Activated CD8-positive, alpha-beta memory T cell treated with anti-CD3 and anti-CD28 coated beads, Interleukin-2, amount 10 ng/mL, durations not matched to agents 7 days and 5 days (primary cell): ENCODE measurements around the gene TYROBP. TPM values are rescaled to one million over a fixed set of nuclear protein-coding genes. Genes with fewer than 3 reads are reported as not detected.
"Not testable (repeated sequence)": the region's sequence is repeated elsewhere in the genome, so short reads cannot be mapped to it uniquely, and the experiment has no call there.

Experiments
- ATAC-seq: fragments of 150-1000 bp; cut with Tn5 transposase; one replicate; pipeline ENCODE4 v1.10.0; 2021; ENCODE audit warnings: moderate library complexity
- CTCF ChIA-PET: fragments of 350-600 bp; sonication (Branson Sonifier 250); formaldehyde crosslinking; loops from one replicate; lab custom pipeline; 2021; ENCODE audit warnings: antibody characterized with exemption; lab: Charles Lee
- DNase-seq: peaks from one replicate; pipeline ENCODE4 v3.0.0-alpha.2; 2020
- H3K27ac Mint-ChIP-seq: one replicate; pipeline ENCODE4 v1.8.0; 2021; ENCODE audit warnings: mild to moderate bottlenecking, mixed read lengths
- H3K27me3 Mint-ChIP-seq: one replicate; pipeline ENCODE4 v1.8.0; 2021; ENCODE audit warnings: mixed read lengths
- H3K36me3 Mint-ChIP-seq: one replicate; pipeline ENCODE4 v1.8.0; 2021; ENCODE audit warnings: mild to moderate bottlenecking, mixed read lengths
- H3K4me1 Mint-ChIP-seq: one replicate; pipeline ENCODE4 v1.8.0; 2021; ENCODE audit warnings: mixed read lengths
- H3K4me3 Mint-ChIP-seq: one replicate; pipeline ENCODE4 v1.8.0; 2021; ENCODE audit warnings: mild to moderate bottlenecking, moderate library complexity, mixed read lengths
- H3K9me3 Mint-ChIP-seq: one replicate; pipeline ENCODE4 v1.8.0; 2022; ENCODE audit warnings: low read depth, mixed read lengths
- total RNA-seq, 2 experiments: library from RNA; stranded (reverse); gene quantifications; one replicate each; pipeline ENCODE4 v1.2.3, GENCODE V29; 2021

TYROBP gene
- total RNA-seq, 2 experiments from 2014 or later = 0.96 TPM; not detected in 1

DNA sequence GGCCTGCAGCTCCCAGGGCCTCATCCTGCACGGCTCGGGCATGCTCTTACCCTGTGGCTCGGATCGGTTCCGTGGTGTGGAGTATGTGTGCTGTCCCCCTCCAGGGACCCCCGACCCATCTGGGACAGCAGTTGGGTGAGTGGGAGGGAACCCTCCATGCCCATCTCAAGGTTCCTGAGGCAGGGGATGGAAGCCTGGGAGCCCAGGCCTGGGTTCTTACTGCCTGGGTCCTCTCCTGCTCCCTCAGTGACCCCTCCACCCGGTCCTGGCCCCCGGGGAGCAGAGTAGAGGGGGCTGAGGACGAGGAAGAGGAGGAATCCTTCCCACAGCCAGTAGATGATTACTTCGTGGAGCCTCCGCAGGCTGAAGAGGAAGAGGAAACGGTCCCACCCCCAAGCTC, 36.5 kb downstream of the TYROBP start:
- no peak for ATAC-seq
- H3K9me3 Mint-ChIP-seq = no peaks in the 10 kb centered on the region
- CTCF ChIA-PET = no interaction called here

GRCh38 chr19:35870798-35871197, 37.3 kb downstream of the TYROBP start:
- peaks cover 21% of the 10 kb centered on the region for H3K27me3 Mint-ChIP-seq
- no peak overlapping the region for H3K4me3 Mint-ChIP-seq
- H3K36me3 Mint-ChIP-seq = no peaks in the 10 kb centered on the region
- H3K4me1 Mint-ChIP-seq = peaks cover 15% of the 10 kb centered on the region
- ATAC-seq (no peak), DNase-seq (no peak)
- CTCF ChIA-PET = interaction anchor here (1.4 to 2.2 kb wide), 2 partner anchors 11 to 20 kb away, joined by 3 to 10 read pairs; no protein-coding TSS in a partner anchor
- H3K27ac Mint-ChIP-seq = no peak overlapping the region
- H3K9me3 Mint-ChIP-seq = no peaks in the 10 kb centered on the region

More for the DNA sequence above, 36.5 kb downstream of the TYROBP start:
- no peak for DNase-seq
- Mint-ChIP-seq H3K36me3 (no peaks in the 10 kb centered on the region), H3K4me3 (no peak overlapping the region), H3K27me3 (peaks cover 21% of the 10 kb centered on the region), H3K27ac (no peak overlapping the region), H3K4me1 (peaks cover 15% of the 10 kb centered on the region)

DNA sequence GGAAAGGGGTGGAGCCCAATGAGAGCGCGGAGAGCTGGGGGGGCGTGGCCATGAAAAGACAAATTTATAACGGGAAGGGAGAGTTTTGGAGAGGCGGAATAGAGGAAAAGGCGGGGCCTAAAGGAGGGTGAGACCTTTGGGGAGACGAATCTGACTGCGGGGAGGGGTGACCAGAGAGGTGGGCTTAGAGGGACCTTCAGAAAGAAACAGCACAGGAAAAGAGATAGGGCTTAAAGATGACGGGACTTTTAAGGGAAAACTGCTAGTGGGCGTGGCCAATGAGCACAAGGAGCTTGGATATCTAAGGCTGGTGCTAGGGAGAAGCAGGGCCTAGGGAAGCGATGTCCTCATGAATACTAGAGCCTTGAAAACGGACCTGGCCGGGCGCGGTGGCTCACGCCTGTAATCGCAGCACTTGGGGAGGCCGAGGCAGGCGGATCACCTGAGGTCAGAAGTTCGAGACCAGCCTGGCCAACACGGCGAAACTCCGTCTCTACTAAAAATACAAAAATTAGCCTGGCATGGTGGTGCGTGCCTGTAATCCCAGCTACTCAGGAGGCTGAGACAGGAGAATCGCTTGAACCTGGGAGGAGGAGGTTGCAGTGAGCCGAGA, 37.9 kb downstream of the TYROBP start:
- H3K4me1 Mint-ChIP-seq = peaks cover 15% of the 10 kb centered on the region
- DNase-seq = not testable (repeated sequence)

GRCh38 chr19:35869327-35870123, 38.6 kb downstream of the TYROBP start:
- Mint-ChIP-seq H3K4me3 (peak overlapping the region; percentile 73), H3K36me3 (no peaks in the 10 kb centered on the region), H3K9me3 (no peaks in the 10 kb centered on the region), H3K27me3 (peaks cover 21% of the 10 kb centered on the region), H3K4me1 (peaks cover 15% of the 10 kb centered on the region), H3K27ac (peak overlapping the region; percentile 81)
- DNase-seq (peak; percentile 93), ATAC-seq (peak; percentile 92)
- CTCF ChIA-PET = interaction anchor here (1.3 to 2.2 kb wide), 3 partner anchors 13 to 62 kb away, joined by 3 to 10 read pairs (median 4); no protein-coding TSS in a partner anchor

More for the DNA sequence above, 37.9 kb downstream of the TYROBP start:
- H3K9me3 Mint-ChIP-seq, H3K36me3 Mint-ChIP-seq, ATAC-seq: not testable (repeated sequence)
- Mint-ChIP-seq H3K4me3 (peak overlapping the region; percentile 73), H3K27me3 (peaks cover 21% of the 10 kb centered on the region), H3K27ac (peak overlapping the region; percentile 81)
- CTCF ChIA-PET = interaction anchor here (1.3 to 2.2 kb wide), 3 partner anchors 12 to 61 kb away, joined by 3 to 10 read pairs (median 4); no protein-coding TSS in a partner anchor

DNA sequence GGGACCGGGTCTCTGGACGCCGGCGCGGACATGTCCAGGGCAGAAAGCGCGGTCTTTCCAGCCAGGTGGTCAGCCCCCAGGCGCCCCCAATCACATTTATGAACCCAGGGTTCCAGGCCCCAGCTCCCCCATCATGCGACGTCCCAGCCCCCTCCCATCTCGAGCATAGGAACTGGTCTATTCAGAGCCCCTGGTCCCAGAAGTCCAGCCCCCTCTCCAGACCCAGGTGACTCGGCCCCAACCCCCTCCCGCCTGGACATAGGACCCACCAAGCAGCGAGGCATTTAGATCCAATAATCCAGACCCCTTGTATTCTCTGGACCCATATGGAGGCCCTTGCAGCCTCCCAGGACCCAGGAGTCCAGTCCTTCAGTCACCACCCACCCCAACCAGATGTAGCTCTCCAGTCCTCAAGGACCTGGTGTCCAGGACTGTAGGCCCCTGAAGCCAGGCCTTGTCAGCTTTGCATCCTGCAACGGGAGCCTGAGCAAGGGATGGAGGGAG, 39.2 kb downstream of the TYROBP start:
- H3K4me1 Mint-ChIP-seq = peaks cover 15% of the 10 kb centered on the region
- H3K36me3 Mint-ChIP-seq = no peaks in the 10 kb centered on the region
- no peak for ATAC-seq
- H3K4me3 Mint-ChIP-seq = peak overlapping the region; percentile 11
- DNase-seq = no peak
- H3K27ac Mint-ChIP-seq = no peak overlapping the region
- no peaks in the 10 kb centered on the region for H3K9me3 Mint-ChIP-seq
- peaks cover 21% of the 10 kb centered on the region for H3K27me3 Mint-ChIP-seq
- CTCF ChIA-PET = interaction anchor here (1.2 to 2.2 kb wide), 2 partner anchors 13 to 195 kb away, joined by 3 to 10 read pairs; no protein-coding TSS in a partner anchor

DNA sequence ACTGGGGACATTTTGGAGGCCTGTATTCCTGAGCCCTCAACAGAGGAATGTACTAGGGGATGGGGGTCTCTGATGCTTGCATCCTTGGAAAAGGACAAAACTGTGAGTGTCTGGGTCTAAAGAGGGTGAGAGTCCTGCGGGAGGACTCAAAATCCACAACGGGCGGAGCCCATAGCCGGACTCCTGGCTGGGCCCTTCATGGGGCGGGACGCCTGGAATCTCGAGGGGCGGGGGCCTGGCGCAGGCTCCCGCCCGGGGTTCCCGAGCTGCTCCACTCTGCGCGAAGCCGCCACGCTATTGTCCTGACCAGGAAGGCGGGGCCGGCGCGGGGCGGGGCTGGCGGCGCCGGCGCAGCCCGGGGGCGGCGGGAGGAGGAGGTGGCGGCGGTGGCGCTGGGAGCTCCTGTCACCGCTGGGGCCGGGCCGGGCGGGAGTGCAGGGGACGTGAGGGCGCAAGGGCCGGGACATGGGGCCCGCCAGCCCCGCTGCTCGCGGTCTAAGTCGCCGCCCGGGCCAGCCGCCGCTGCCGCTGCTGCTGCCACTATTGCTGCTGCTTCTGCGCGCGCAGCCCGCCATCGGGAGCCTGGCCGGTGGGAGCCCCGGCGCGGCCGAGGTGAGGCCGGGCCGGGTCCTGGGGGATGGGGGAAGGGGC, 39.8 kb downstream of the TYROBP start, which contains the start of gene APLP1:
TSS of gene APLP1 (plus strand) at position 403 of the 651 bp plus-strand sequence. CDS start at position 466, 63 bp downstream.
- H3K36me3 Mint-ChIP-seq = no peaks in the 10 kb centered on the region
- H3K27me3 Mint-ChIP-seq = peaks cover 21% of the 10 kb centered on the region
- DNase-seq (peak; percentile 68), ATAC-seq (peak; percentile 73)
- H3K9me3 Mint-ChIP-seq = no peaks in the 10 kb centered on the region
- H3K27ac Mint-ChIP-seq = no peak within 1 kb of the TSS
- H3K4me3 Mint-ChIP-seq = peak within 1 kb of the TSS; percentile 11
- CTCF ChIA-PET = interaction anchor here (1.2 to 2.2 kb wide), 2 partner anchors 14 to 195 kb away, joined by 3 to 10 read pairs; no protein-coding TSS in a partner anchor
- H3K4me1 Mint-ChIP-seq = peaks cover 15% of the 10 kb centered on the region

- no peak for ATAC-seq
- no peak overlapping the region for H3K27ac Mint-ChIP-seq
- peaks cover 53% of the 10 kb centered on the region for H3K27me3 Mint-ChIP-seq
- CTCF ChIA-PET = no interaction called here
- DNase-seq = no peak
- no peak overlapping the region for H3K4me3 Mint-ChIP-seq
- H3K36me3 Mint-ChIP-seq = no peaks in the 10 kb centered on the region
- H3K4me1 Mint-ChIP-seq = peaks cover 4% of the 10 kb centered on the region
- H3K9me3 Mint-ChIP-seq = no peaks in the 10 kb centered on the region
Measured at GRCh38 chr19:35863018-35863417, 45.1 kb downstream of the TYROBP start.

- ATAC-seq = no peak
- Mint-ChIP-seq H3K27me3 (peaks cover 52% of the 10 kb centered on the region), H3K36me3 (no peaks in the 10 kb centered on the region), H3K27ac (no peak overlapping the region), H3K4me3 (no peak overlapping the region), H3K9me3 (no peaks in the 10 kb centered on the region), H3K4me1 (peaks cover 4% of the 10 kb centered on the region)
- CTCF ChIA-PET = no interaction called here
- no peak for DNase-seq
Measured at GRCh38 chr19:35862528-35862927, 45.6 kb downstream of the TYROBP start.

DNA sequence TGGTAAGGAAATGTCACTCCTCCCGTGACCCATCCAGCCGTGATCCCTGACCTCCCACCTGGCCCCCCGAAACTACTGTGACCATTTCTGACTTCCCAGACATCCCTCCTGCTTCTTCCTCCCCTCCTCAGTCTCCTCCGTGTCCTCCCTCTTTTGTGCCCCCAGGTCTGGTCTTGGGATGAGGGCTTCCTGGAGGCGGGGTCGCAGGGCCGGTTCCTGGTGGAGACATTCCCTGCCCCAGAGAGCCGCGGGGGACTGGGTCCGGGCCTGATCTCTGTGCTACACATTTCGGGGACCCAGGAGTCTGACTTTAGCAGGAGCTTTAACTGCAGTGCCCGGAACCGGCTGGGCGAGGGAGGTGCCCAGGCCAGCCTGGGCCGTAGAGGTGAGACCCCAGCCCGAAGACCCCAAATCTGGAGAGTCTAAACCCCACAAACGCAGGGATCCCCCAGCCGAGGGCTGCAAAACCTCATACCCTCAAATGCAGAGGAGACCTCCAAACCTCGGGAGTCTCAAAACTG, 46.4 kb downstream of the TYROBP start:
- Mint-ChIP-seq H3K4me3 (no peak overlapping the region), H3K4me1 (peaks cover 6% of the 10 kb centered on the region), H3K9me3 (no peaks in the 10 kb centered on the region), H3K27ac (no peak overlapping the region), H3K36me3 (no peaks in the 10 kb centered on the region), H3K27me3 (peaks cover 58% of the 10 kb centered on the region)
- CTCF ChIA-PET = no interaction called here
- ATAC-seq (no peak), DNase-seq (no peak)

DNA sequence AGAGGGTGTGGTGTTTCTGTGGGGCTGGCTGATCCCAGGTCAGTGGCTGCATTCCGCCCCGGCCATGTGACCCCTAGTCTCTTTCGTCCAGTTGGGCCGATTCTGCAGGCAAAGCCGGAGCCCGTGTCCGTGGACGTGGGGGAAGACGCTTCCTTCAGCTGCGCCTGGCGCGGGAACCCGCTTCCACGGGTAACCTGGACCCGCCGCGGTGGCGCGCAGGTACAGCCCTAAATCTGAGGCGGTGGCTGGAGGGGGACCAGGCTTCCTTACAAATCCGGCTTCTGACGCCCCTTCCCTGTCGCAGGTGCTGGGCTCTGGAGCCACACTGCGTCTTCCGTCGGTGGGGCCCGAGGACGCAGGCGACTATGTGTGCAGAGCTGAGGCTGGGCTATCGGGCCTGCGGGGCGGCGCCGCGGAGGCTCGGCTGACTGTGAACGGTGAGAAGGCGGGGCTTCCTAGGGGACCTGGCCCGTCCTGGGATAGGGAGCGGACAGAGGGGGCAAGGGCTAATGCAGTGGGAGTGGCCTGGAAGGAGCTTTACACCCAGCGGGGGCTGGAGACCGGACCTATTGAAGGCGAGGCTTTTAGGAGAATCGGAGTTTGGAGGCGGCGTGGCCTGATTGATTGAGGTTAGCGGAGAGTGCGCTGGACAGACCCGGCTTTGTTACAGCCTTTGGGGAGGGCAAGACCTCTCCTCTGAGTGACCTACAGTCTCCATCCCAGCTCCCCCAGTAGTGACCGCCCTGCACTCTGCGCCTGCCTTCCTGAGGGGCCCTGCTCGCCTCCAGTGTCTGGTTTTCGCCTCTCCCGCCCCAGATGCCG, 47.1 kb downstream of the TYROBP start:
- H3K4me3 Mint-ChIP-seq = no peak overlapping the region
- no peaks in the 10 kb centered on the region for H3K36me3 Mint-ChIP-seq
- peaks cover 58% of the 10 kb centered on the region for H3K27me3 Mint-ChIP-seq
- ATAC-seq = no peak
- no peak for DNase-seq
- H3K27ac Mint-ChIP-seq = no peak overlapping the region
- H3K9me3 Mint-ChIP-seq = no peaks in the 10 kb centered on the region
- H3K4me1 Mint-ChIP-seq = peaks cover 6% of the 10 kb centered on the region
- CTCF ChIA-PET = no interaction called here

DNA sequence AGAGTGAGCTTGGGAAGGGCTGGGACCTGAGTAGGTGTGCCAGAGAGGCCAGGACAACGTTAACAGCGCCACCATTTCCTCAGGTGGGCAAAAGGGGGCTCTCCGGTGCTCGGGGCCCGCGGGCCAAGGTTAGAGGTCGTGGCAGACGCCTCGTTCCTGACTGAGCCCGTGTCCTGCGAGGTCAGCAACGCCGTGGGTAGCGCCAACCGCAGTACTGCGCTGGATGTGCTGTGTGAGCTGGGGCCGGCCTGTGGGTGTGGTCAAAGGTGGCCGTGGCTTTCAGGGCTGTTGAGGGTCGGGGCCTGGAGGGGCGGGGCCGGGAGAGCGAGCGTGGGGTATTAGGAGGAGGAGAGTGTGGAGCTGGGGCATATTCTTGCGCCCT, 47.7 kb downstream of the TYROBP start:
- no peaks in the 10 kb centered on the region for H3K9me3 Mint-ChIP-seq
- DNase-seq (no peak), ATAC-seq (no peak)
- peaks cover 61% of the 10 kb centered on the region for H3K27me3 Mint-ChIP-seq
- no peaks in the 10 kb centered on the region for H3K36me3 Mint-ChIP-seq
- peaks cover 6% of the 10 kb centered on the region for H3K4me1 Mint-ChIP-seq
- H3K27ac Mint-ChIP-seq = no peak overlapping the region
- CTCF ChIA-PET = no interaction called here
- no peak overlapping the region for H3K4me3 Mint-ChIP-seq

DNA sequence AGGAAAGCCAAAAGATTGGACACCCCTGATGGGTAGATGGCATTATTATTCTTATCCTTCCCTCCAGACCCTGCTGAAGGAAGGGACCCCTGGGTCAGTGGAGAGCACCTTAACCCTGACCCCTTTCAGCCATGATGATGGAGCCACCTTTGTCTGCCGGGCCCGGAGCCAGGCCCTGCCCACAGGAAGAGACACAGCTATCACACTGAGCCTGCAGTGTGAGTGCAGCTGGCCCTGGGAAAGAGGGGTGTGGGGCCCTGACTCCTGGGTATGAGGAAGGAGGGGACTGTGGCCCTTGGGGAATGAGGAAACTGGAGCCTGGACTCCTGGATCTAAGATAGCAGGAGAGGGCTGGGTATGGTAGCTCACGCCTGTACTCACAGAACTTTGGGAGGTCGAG, 48.7 kb downstream of the TYROBP start:
- CTCF ChIA-PET = no interaction called here
- Mint-ChIP-seq H3K27ac (no peak overlapping the region), H3K9me3 (no peaks in the 10 kb centered on the region), H3K36me3 (no peaks in the 10 kb centered on the region), H3K4me1 (peaks cover 6% of the 10 kb centered on the region), H3K27me3 (peaks cover 71% of the 10 kb centered on the region), H3K4me3 (no peak overlapping the region)
- ATAC-seq = no peak
- no peak for DNase-seq
